Right cardiac atrium (tissue), 5 donors: ENCODE measurements around the gene VAT1L. TPM values are rescaled to one million over a fixed set of nuclear protein-coding genes. Genes with fewer than 3 reads are reported as not detected.

Experiments used
- ATAC-seq, 2 donors: fragments of 200-7000 bp; cut with Tn5 transposase; one replicate each; pipeline versions ENCODE4 v1.8.0 to v1.9.1; 2020; ENCODE audit warnings: moderate library complexity in 2 of 2, mild to moderate bottlenecking in 1 of 2
- DNase-seq, 3 donors: peaks; one replicate each; pipeline ENCODE4 v3.0.0-alpha.2; 2020
- H3K27ac ChIP-seq: one replicate; pipeline ENCODE4 v1.5.1; 2013; ENCODE audit warnings: mild to moderate bottlenecking, low read length, control low read depth, moderate library complexity
- H3K27me3 ChIP-seq: one replicate; pipeline ENCODE4 v1.6.1; 2013; ENCODE audit not compliant: control insufficient read depth, insufficient read depth
- H3K4me1 ChIP-seq: one replicate; pipeline ENCODE4 v1.6.1; 2013; ENCODE audit warnings: low read length; ENCODE audit not compliant: control insufficient read depth, insufficient read depth
- H3K4me3 ChIP-seq: one replicate; pipeline ENCODE4 v1.5.1; 2013; ENCODE audit warnings: low read length, control low read depth
- H3K9me3 ChIP-seq: one replicate; pipeline ENCODE4 v1.6.1; 2013; ENCODE audit warnings: low read length; ENCODE audit not compliant: control insufficient read depth
- WGBS: extraction: QIAGEN DNeasy Blood & Tissue Kit; methylation state at CpG from one replicate; pipeline ENCODE4 v1.1.7; 2013; 5-methylcytosine and 5-hydroxymethylcytosine counted together
- intact Hi-C, 4 donors: fragments of 100-400 bp; cut with DNase I; formaldehyde crosslinking; loops; one replicate each; pipeline versions ENCODE4 v1.11.0 to v1.14.0; 2022 to 2023
- polyA plus RNA-seq: library from polyadenylated mRNA; stranded (reverse); fragments of 200-250 nt; gene quantifications from one replicate; pipeline ENCODE4 v1.2.3, GENCODE V29; 2013
- total RNA-seq, 4 donors: library from RNA; stranded (reverse); fragmentation: NEBNext Ultra II Directional; extraction: Animal tissue kit (Norgen Biotek cat#: 25700); gene quantifications; one replicate each; pipeline ENCODE4 v1.2.1, GENCODE V29; 2021
- donor health status: healthy with polysubstance abuse.
- donor health status: DM: no; HTN: yes; CAD: no.
- donor health status: DM: no; HTN: no; CAD: no.
- donor health status: DM: no; HTN: yes; CAD: no; lungs with severe emphysema.
- donor health status: DM: yes; HTN: yes; CAD: no.

VAT1L gene
- total and polyA plus RNA-seq, 5 donors: 7.7 to 40.3 (median 14.5) TPM

- H3K27ac ChIP-seq: no peak overlapping the region
- ATAC-seq (no peak), DNase-seq (no peak)
- H3K4me1 ChIP-seq: peaks cover 3% of the 10 kb centered on the region
- no peak overlapping the region for H3K4me3 ChIP-seq
- WGBS: 41% methylated on average over 3 of the region's 3 CpGs
- no peaks in the 10 kb centered on the region for H3K27me3 ChIP-seq
- intact Hi-C loops: no loop called here
- no peaks in the 10 kb centered on the region for H3K9me3 ChIP-seq
Observed at GRCh38 chr16:77897129-77897437, 108.7 kb downstream of the VAT1L start.

- 63% methylated on average over 4 of the region's 4 CpGs for WGBS
- no peak for DNase-seq
- no peak overlapping the region for H3K27ac ChIP-seq
- H3K4me1 ChIP-seq: peaks cover 3% of the 10 kb centered on the region
- no peak for ATAC-seq
- H3K9me3 ChIP-seq: no peaks in the 10 kb centered on the region
- intact Hi-C loops: no loop called here
- H3K27me3 ChIP-seq: no peaks in the 10 kb centered on the region
- H3K4me3 ChIP-seq: no peak overlapping the region
Observed at GRCh38 chr16:77897831-77898605, 109.7 kb downstream of the VAT1L start.

- Histone ChIP-seq H3K27me3 (no peaks in the 10 kb centered on the region), H3K9me3 (no peaks in the 10 kb centered on the region), H3K4me1 (peaks cover 3% of the 10 kb centered on the region), H3K27ac (no peak overlapping the region), H3K4me3 (no peak overlapping the region)
- WGBS: 69% methylated on average over 2 of the region's 2 CpGs
- no peak for DNase-seq
- ATAC-seq: no peak
- intact Hi-C loops: no loop called here
Observed at GRCh38 chr16:77898671-77899211, 110.4 kb downstream of the VAT1L start.

GRCh38 chr16:77899416-77899815 is 111.1 kb downstream of the VAT1L start:
- H3K27me3 ChIP-seq: no peaks in the 10 kb centered on the region
- no peak overlapping the region for H3K27ac ChIP-seq
- H3K4me1 ChIP-seq: peaks cover 3% of the 10 kb centered on the region
- intact Hi-C loops: no loop called here
- H3K9me3 ChIP-seq: no peaks in the 10 kb centered on the region
- 67% methylated on average over 3 of the region's 3 CpGs for WGBS
- no peak overlapping the region for H3K4me3 ChIP-seq
- ATAC-seq (no peak), DNase-seq (no peak)

- no peak for DNase-seq
- Histone ChIP-seq H3K27ac (no peak overlapping the region), H3K27me3 (no peaks in the 10 kb centered on the region), H3K4me3 (no peak overlapping the region), H3K9me3 (no peaks in the 10 kb centered on the region), H3K4me1 (no peaks in the 10 kb centered on the region)
- ATAC-seq: no peak
- 82% methylated on average over 7 of the region's 7 CpGs for WGBS
- intact Hi-C loops: no loop called here
Observed at GRCh38 chr16:77905374-77905920, 117.1 kb downstream of the VAT1L start.

GRCh38 chr16:77910021-77910420 is 121.7 kb downstream of the VAT1L start:
- intact Hi-C loops: no loop called here
- no peaks in the 10 kb centered on the region for H3K27me3 ChIP-seq
- no peaks in the 10 kb centered on the region for H3K9me3 ChIP-seq
- H3K27ac ChIP-seq: no peak overlapping the region
- WGBS: 73% methylated on average over 3 of the region's 3 CpGs
- no peak for DNase-seq
- no peaks in the 10 kb centered on the region for H3K4me1 ChIP-seq
- no peak overlapping the region for H3K4me3 ChIP-seq
- no peak for ATAC-seq

GRCh38 chr16:77912617-77913016 is 124.3 kb downstream of the VAT1L start:
- no peaks in the 10 kb centered on the region for H3K4me1 ChIP-seq
- no peaks in the 10 kb centered on the region for H3K27me3 ChIP-seq
- H3K27ac ChIP-seq: no peak overlapping the region
- WGBS: 76% methylated on average over 4 of the region's 4 CpGs
- intact Hi-C loops: no loop called here
- ATAC-seq: no peak
- H3K9me3 ChIP-seq: no peaks in the 10 kb centered on the region
- no peak for DNase-seq
- no peak overlapping the region for H3K4me3 ChIP-seq

GRCh38 chr16:77913738-77914253 is 125.4 kb downstream of the VAT1L start:
- ATAC-seq: no peak
- peaks cover 2% of the 10 kb centered on the region for H3K4me1 ChIP-seq
- intact Hi-C loops: no loop called here

GRCh38 chr16:77916111-77916510 is 127.7 kb downstream of the VAT1L start:
- ATAC-seq (no peak), DNase-seq (no peak)
- Histone ChIP-seq H3K27ac (no peak overlapping the region), H3K4me1 (peaks cover 4% of the 10 kb centered on the region), H3K4me3 (no peak overlapping the region), H3K9me3 (no peaks in the 10 kb centered on the region), H3K27me3 (no peaks in the 10 kb centered on the region)
- intact Hi-C loops: no loop called here
- 96% methylated on average over 9 of the region's 9 CpGs for WGBS

More at GRCh38 chr16:77913738-77914253, 125.4 kb downstream of the VAT1L start:
- Histone ChIP-seq H3K27ac (no peak overlapping the region), H3K27me3 (no peaks in the 10 kb centered on the region), H3K4me3 (no peak overlapping the region), H3K9me3 (no peaks in the 10 kb centered on the region)
- WGBS: 81% methylated on average over 2 of the region's 2 CpGs
- DNase-seq: no peak

GRCh38 chr16:77917971-77918370 is 129.6 kb downstream of the VAT1L start:
- 81% methylated on average over 3 of the region's 3 CpGs for WGBS
- Histone ChIP-seq H3K9me3 (no peaks in the 10 kb centered on the region), H3K27me3 (no peaks in the 10 kb centered on the region), H3K4me3 (no peak overlapping the region), H3K4me1 (peaks cover 4% of the 10 kb centered on the region), H3K27ac (no peak overlapping the region)
- intact Hi-C loops: no loop called here
- ATAC-seq (no peak), DNase-seq (no peak)

- DNase-seq: no peak
- no peaks in the 10 kb centered on the region for H3K9me3 ChIP-seq
- no peak overlapping the region for H3K4me3 ChIP-seq
- H3K27ac ChIP-seq: no peak overlapping the region
- intact Hi-C loops: no loop called here
- H3K27me3 ChIP-seq: no peaks in the 10 kb centered on the region
- 37% methylated on average over 8 of the region's 8 CpGs for WGBS
- peak; percentile 67 to 77 for ATAC-seq
- peaks cover 4% of the 10 kb centered on the region for H3K4me1 ChIP-seq
Observed at GRCh38 chr16:77918809-77919707, 130.7 kb downstream of the VAT1L start.
